GM21447 (cell line): Measurements from ENCODE around the gene CACNA2D3.

ENCODE experiments used
- ATAC-seq: cut with Tn5 transposase; IDR thresholded peaks from one replicate; pipeline ENCODE4 v1.9.1; 2021; ENCODE audit not compliant: unreplicated experiment

The CACNA2D3 gene

DNA sequence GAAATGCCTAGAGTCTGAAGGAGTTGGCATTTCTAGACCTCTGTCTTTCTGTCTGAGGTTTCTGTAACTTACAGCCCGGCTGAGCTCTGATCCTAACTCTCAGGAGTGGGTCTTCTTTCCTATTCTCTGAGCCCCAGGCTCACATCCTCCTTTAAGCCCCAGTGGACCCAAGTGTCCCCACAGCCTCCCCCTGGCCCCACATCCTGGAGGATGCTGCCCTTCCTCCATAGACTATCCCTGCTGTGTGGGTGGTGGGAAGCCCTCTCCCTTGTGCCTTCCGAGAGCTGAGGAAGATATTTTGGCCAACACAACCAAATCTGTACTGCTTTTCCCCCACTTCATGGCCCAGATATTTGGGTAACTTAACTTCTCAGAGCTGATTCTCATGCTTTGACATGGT is 654.2 kb downstream of the CACNA2D3 start:
- ATAC-seq, result no peak

GRCh38 chr3:54777141-54777540 is 654.8 kb downstream of the CACNA2D3 start:
- ATAC-seq, result no peak

DNA sequence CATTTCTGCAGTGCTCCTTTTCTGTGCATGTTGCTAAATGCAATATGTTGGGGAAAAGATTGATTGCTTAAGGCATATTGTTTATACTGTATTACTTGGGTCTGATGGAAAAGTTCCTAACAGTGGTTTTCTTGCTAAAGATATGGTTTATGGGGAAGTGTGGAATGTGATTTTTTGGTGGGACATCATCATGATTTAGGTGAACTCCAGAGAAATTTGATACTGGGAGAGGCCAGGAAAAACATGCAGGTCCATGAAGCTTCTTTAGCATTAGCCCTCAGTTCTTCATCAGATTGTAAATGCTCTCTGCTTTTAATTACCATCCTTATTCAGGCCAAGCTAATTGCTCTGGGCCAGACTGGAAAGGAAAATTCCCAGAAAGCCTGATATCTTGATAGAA is 658.0 kb downstream of the CACNA2D3 start:
- no peak for ATAC-seq

DNA sequence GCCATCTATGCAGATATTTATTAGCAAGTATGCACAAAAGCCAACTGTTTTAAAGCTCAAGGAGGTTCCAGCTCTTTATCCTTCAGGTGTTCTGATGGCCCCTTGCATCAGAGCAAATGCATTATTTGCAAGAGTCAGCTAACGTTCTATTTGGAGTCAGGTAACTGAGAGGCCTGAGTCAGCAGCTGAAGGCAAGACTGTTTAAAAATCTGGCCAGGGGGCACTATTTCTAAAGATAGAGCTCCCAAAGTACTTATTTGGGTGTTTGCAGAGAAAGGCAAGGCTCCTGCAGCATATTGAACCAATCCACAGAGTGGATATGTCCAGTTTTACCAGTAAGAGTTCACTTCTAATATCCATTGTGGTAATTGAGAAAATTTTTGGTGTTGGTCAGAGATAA is 659.4 kb downstream of the CACNA2D3 start:
- ATAC-seq, result no peak

- no peak for ATAC-seq
Measured at GRCh38 chr3:54783611-54784010, 661.3 kb downstream of the CACNA2D3 start.

DNA sequence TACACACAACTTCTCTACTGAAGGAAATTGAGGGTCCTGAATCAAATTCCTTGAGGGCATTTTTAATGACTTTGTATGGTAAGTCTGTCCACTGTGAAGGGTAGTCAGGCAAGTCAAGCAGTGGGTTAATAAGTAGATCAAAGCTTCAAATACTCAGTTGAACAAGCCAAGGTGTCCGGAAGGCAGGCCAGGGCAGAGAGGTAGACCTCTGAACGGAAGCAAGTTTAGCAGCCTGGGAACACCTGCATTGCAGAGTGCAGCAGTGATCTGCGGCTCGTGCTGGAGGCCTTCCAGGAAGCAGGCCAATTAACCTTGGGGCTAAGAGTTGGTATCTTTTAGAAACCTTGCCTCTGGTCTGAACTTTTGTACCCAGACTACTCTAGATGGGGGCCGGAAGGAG is 661.7 kb downstream of the CACNA2D3 start:
- no peak for ATAC-seq

- ATAC-seq, result no peak
Measured at GRCh38 chr3:54785976-54786375, 663.6 kb downstream of the CACNA2D3 start.

- ATAC-seq, result no peak
Measured at GRCh38 chr3:54790051-54790450, 667.7 kb downstream of the CACNA2D3 start.

DNA sequence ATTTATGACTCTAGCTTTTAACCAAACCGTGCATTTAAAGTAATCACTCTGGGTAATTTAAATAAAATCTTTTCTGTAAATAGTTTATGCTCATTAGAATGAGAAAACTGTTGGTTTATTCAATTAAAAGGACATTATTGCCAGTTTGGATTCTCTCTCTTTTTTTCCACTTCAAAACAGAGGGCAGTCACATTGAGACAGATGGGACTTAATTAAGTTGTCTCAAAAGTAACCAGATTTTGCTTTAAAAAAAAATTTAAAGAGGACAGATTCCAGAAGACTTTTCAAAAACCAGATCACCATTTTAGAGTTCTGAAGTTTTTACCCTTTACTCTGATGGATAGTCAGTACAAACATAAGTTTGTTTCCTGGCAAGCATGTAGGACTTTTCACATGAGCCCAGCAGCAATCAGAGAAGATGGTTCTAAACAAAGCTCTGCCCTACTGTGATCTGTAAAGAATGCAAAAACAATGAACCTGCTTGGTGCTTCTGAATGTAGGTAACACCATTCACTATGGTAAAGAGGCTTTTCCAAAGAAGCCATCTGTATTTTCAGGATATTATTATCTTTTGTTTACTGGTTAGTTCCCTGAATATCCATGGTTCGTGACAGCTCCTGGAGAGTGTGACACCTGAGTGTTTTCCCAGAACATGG is 669.3 kb downstream of the CACNA2D3 start:
- no peak for ATAC-seq

DNA sequence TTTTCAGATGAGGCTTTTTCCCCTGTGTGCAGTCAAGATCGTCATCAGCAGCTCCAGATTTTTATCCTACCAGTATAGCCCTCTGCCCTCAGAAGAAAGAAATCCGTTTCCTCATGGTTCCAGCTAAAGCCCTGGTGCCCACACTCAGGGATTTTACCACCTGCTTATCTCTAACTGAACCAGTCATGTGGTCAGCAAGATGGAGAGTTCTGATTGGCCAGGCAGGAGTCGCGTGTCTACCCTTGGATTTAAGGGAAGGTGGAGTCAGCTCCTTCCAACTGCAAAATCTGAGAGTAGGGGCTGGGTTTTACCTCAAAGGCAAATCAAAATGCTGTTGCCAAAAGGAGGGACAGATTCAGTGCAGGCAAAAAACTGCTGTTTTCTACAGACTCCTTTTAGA is 670.2 kb downstream of the CACNA2D3 start:
- ATAC-seq, result no peak

DNA sequence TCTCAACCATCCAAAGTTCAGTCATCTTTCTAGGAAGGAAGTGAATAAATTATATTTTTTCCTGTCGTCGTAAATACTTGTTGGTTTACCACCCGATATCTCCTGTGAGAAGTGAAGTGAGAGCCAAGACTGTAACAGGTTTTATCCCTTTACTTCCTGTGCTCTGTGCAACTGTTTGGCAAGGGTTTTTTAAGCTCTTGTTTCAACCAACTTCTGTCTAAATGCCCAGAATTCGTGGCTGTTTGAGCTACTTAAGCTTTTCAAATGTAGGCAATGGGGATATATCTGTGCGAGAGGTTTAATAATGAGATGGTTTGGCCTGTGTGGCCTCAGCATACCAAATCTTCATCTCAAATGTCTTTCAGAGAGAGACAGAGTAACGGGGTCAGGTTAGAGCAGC is 670.8 kb downstream of the CACNA2D3 start:
- no peak for ATAC-seq

- no peak for ATAC-seq
Measured at GRCh38 chr3:54797111-54797510, 674.8 kb downstream of the CACNA2D3 start.

- no peak for ATAC-seq
Measured at GRCh38 chr3:54800478-54800877, 678.1 kb downstream of the CACNA2D3 start.

- ATAC-seq, result no peak
Measured at GRCh38 chr3:54801977-54802376, 679.6 kb downstream of the CACNA2D3 start.

GRCh38 chr3:54810401-54810800 is 688.0 kb downstream of the CACNA2D3 start:
- no peak for ATAC-seq

DNA sequence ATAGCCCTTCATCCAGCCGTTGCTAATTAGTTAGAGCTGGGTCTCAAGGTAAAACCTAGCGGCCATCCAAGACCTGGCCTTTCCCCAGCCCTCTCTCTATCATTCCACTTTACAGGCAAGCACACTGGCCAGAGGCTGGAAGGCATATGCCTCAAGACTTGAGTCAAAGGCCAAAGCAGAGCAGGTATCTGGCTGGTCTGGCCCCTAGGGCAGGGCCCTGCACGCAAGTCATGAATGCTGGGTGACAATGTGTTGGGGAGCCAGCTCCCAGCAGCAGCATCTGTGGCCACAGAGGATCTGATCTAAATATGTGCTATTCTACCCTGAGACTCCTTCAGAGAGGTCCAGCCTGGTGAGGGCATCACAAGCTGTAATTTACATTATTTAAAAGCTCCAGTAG is 691.9 kb downstream of the CACNA2D3 start:
- ATAC-seq, result no peak

GRCh38 chr3:54817628-54818027 is 695.3 kb downstream of the CACNA2D3 start:
- ATAC-seq, result no peak

DNA sequence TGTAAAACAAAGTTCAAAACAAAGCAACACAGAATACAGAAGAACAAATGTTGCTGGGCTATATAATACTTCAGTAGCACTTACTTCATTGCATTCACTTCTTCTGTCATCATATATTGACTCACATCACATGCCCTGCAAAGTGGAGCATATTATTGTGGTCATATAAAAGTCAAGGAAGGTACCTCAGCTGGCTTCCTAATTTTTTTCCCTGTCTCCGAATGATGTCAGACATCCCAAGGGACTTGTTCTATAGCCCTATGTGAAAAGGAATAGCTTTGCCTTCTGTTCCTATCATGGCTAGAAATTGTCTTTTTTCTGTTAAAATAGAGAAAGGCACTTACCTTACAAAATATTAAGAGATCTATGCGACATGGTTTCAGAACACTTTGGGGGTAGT is 696.1 kb downstream of the CACNA2D3 start:
- no peak for ATAC-seq

DNA sequence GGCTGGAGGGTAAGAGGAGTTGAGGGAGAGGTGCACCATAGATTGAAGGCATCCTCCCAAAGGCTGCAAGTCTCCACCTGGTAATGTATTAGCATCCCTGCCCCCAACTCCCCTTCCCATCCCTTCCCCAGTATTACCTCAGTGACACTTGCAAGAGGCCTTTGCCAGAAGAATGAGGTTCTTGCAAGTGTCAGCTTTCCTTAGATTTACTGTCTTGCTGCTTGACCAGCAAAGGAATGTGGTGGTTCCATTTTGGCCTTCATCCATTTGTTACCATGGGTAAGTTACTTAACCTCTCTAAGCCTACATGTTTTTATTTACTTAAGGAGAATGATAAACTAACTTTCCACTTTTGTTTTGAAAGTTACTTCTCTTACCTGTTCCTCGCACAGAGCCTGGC is 696.6 kb downstream of the CACNA2D3 start:
- ATAC-seq, result no peak

DNA sequence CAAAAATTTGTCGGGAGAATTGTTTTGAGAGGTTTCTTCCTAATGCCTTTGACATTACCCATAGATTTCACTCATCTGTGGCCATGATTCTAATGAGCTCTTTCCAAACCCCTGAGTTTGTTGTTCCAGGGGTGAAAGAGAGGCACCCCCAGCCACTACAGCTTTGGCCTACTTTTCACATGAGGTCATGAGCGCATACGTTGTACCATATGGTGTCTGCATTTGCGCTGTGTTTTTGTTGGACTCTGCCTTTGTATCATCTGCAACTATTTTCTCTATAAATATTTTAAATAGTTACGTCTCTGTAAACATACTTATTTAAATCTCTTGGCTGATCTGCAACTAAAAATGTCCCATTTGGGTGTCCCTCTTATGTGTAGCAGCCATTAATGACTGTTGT is 697.6 kb downstream of the CACNA2D3 start:
- ATAC-seq, result no peak

DNA sequence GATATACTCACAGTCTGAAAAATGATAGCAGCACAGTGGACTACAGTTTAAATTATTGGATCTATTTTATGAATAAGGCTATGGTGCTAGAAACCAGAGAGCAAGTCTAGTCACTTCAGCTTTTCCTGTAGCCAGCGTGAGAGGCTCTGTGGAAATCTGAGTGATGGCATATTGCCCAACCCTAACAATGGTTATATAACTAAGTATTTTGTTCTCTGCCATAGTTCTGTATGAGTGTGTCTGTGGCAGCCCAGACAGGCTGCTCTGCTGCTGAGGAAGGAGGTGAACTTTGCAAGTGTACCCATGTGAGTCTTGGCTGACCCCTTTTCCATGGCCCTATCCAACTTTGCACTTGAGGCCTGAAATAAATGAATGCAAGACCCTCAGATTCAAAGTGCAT is 699.9 kb downstream of the CACNA2D3 start:
- no peak for ATAC-seq

DNA sequence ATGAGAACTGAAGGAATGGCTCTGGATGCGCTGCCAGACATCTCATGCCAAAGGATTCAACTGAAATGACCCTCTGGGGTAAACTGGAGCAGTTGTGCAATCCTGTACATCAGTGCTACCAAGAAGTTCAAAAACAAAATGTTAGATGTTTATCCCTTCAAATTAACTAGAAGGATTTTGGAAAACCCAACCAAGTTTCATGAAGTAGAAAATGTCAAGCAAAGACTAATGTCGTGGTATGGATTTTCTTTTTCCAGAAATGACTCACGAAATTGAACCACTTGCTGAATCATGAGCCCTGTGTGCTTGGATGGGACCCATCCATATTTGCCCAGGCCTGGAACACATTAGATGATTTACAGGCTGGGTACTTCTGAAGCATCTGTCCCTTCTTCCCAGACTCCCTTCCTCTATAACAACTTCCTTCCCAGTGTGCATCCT is 703.9 kb downstream of the CACNA2D3 start:
- no peak for ATAC-seq

DNA sequence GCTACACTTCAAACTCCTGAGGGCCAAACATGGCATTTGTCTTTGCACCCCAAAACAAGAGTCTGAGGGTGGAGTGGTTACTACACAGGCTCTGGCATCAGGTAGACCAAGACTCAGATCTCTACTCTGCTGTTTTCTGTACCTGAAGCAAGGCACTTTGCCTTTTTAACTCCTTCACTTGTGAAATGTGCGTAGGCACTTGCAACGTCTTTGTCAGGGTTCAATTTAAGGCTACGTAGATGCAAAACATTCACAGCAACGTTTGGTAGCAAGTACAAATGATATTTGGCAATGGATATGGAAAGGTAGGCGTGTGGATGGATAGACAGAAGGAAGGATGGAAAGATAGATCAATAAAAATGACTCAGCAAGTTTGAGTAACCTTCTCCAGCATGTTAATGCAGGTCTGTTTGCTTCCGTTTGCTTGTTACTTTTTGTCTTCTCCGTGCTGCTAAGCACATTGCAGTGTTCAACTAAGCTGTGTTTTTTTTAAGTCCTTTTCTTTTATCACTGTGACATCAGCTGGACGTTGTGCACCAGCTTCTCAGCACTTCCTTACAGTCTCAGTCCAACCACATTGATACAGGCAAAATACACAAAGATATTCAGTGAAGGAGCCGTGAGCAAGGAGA is 704.8 kb downstream of the CACNA2D3 start:
- no peak for ATAC-seq
